Transverse colon (tissue), 3 donors: Measurements from ENCODE around the gene TTYH3.

ENCODE experiments used
- EP300 ChIP-seq: sonication (generic); formaldehyde crosslinking; IDR thresholded peaks from one replicate; pipeline ENCODE4 v1.6.1; 2017; ENCODE audit warnings: antibody characterized with exemption, low read depth
- TF ChIP-seq, protein P1 (sequence below), 5 experiments: fragments of 200-600 bp in 3 of 5; fragments of 450-650 bp in 2 of 5; sonication (generic) in 3 of 5; IDR thresholded peaks; 1 replicate in 2 of 5; 2 replicates in 3 of 5; pipeline ENCODE4 v1.5.1; 2016 to 2017; ENCODE audit warnings: antibody characterized with exemption in 5 of 5, inconsistent platforms in 3 of 5, mild to moderate bottlenecking in 2 of 5, moderate library complexity in 1 of 5

DNA sequence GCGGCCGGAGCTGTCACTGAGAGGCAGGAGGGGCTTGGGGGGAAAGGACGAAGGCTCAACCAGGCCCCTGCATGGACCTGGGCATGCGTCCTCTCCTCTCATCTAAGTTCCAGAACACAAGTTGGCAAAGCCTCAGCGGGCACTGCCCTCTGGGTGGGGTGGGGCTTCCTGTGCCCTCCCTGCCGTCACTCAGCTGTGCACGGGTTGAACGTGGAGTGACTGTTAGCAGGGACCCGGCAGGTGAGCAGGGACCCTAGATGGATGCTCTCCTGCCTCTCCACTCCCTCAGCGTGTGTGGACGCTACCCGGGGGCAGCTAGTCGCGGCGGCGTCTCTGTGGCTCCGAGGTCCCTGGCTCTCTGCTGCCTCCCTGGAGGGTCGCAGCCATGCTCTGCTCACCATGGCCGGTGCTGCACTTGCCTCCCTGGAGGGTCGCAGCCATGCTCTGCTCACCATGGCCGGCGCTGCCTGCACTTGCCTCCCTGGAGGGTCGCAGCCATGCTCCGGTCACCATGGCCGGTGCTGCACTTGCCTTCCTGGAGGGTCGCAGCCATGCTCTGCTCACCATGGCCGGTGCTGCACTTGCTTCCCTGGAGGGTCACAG lies 36.4 kb upstream of the TTYH3 start:
- no peak for TF ChIP-seq EP300
- TF ChIP-seq, protein P1, sequence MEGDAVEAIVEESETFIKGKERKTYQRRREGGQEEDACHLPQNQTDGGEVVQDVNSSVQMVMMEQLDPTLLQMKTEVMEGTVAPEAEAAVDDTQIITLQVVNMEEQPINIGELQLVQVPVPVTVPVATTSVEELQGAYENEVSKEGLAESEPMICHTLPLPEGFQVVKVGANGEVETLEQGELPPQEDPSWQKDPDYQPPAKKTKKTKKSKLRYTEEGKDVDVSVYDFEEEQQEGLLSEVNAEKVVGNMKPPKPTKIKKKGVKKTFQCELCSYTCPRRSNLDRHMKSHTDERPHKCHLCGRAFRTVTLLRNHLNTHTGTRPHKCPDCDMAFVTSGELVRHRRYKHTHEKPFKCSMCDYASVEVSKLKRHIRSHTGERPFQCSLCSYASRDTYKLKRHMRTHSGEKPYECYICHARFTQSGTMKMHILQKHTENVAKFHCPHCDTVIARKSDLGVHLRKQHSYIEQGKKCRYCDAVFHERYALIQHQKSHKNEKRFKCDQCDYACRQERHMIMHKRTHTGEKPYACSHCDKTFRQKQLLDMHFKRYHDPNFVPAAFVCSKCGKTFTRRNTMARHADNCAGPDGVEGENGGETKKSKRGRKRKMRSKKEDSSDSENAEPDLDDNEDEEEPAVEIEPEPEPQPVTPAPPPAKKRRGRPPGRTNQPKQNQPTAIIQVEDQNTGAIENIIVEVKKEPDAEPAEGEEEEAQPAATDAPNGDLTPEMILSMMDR (IDR thresholded peaks at IDR 0.05) = no peak
